ENCODE measurements around the gene CEP104. TPM values are rescaled to one million over a fixed set of nuclear protein-coding genes. Genes with fewer than 3 reads are reported as not detected.
A peak's percentile ranks its signal among the peaks of the same experiment; 100 is the strongest.

Gene CEP104
- total RNA-seq, 4 donors from 2014 or later = 42.9 to 64.5 (median 54.7) TPM

DNA sequence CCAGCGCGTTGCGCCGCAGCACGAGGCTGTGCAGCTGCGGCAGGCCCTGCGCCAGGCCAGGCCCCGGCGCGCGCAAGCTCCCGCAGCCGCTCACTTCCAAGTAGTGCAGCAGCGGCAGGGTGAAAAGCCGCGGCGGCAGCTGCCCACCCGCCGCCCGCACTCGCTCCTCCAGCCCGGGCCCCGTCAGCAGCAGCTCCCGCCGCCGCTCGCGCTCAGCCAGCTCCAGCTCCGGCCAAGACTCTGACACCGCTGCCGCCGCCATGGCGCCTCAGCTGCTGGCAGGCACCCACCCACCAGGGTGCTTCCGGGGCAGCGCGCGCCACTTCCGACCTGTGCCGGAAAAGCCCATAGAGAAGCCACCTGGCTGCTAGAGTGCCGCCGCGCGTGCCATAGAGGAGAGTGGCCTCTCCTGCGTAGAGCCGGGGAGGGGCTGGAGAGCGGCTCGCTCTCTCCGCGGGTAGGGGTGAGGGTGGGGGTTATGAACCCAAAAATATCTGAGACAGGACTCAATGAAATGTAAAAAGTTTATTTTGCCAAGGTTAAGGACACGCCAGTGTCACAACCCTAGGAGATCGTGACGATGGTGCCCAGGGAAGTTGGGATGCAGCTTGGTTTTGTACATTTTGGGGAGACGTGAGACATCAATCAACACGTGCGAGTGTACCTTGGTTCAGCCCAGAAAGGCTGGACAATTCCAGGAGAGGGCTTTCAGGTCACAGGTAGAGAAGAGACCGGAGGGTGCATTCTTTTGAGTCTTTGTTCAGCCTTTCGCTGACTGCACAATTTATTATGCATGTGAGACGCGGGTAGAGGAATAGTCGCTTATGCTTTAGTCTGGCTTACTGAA is 60.6 kb downstream of the CEP104 start, which contains the start of gene LRRC47:
LRRC47 (minus strand) TSS at position 284 of the 847 bp plus-strand sequence; CDS start at position 262, 22 bp downstream.
- H3K36me3 ChIP-seq = no peaks in the 10 kb centered on the region
- no peaks in the 10 kb centered on the region for H3K9me3 ChIP-seq
- H3K4me1 ChIP-seq = peaks cover 3 to 31% (median 16%) of the 10 kb centered on the region in 4 donors
- TF ChIP-seq, protein P1, sequence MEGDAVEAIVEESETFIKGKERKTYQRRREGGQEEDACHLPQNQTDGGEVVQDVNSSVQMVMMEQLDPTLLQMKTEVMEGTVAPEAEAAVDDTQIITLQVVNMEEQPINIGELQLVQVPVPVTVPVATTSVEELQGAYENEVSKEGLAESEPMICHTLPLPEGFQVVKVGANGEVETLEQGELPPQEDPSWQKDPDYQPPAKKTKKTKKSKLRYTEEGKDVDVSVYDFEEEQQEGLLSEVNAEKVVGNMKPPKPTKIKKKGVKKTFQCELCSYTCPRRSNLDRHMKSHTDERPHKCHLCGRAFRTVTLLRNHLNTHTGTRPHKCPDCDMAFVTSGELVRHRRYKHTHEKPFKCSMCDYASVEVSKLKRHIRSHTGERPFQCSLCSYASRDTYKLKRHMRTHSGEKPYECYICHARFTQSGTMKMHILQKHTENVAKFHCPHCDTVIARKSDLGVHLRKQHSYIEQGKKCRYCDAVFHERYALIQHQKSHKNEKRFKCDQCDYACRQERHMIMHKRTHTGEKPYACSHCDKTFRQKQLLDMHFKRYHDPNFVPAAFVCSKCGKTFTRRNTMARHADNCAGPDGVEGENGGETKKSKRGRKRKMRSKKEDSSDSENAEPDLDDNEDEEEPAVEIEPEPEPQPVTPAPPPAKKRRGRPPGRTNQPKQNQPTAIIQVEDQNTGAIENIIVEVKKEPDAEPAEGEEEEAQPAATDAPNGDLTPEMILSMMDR (IDR thresholded peaks at IDR 0.05) = peak in 2 of 6 experiments; percentile 17 to 27
- peak; percentile 55 to 58 for TF ChIP-seq POLR2A (IDR thresholded peaks at IDR 0.05)
- H3K27me3 ChIP-seq = no peaks in the 10 kb centered on the region
- peak within 1 kb of the TSS; percentile 32 to 71 (median 46) for H3K27ac ChIP-seq
- peak within 1 kb of the TSS; percentile 69 to 98 (median 98) for H3K4me3 ChIP-seq
- DNase-seq = peak; percentile 92 to 97 (median 95)

DNA sequence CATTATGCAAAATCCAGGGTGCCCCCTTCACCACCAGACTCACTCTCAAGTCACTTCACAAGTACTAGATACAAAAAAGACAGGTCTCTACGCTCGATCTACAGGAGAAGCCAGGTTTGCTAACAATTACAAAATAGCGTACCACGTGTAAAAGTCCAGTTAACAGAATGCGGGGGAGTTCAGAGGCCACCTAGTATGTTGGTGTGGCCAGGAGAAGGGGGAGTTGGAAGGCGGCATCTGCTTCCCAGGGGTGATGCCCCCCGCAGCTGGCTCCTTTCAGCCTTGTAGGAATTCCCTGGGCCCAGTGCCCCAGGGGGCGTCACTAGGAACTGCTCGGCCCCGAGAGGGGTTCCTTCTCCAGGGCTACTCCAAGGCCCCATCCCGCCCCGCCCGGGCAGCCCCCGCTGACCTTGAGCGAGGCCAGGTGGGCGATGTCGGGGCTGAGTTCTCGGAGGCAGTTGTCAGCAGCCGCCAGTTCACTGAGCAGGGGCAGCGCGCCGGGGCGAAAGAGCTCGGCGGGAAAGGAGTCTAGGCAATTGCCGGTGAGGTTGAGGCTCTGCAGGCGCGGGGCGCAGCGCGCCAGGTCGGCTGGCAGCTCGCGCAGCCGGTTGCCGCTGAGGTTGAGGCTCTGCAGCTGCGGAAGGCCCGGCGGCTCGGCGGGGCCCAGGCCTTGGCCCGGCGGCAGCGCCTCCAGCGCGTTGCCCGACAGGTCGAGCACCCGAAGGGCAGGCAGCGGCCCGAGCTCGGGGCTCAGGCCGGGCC is 61.4 kb downstream of the CEP104 start:
- no peak for DNase-seq
- H3K27ac ChIP-seq = peak overlapping the region; percentile 18 to 71 (median 43)
- peak overlapping the region; percentile 69 to 98 (median 98) for H3K4me3 ChIP-seq
- peaks cover 0 to 7% (median 0%) of the 10 kb centered on the region in 3 donors for H3K36me3 ChIP-seq
- no peaks in the 10 kb centered on the region for H3K9me3 ChIP-seq
- H3K27me3 ChIP-seq = no peaks in the 10 kb centered on the region
- peaks cover 3 to 31% (median 16%) of the 10 kb centered on the region in 4 donors for H3K4me1 ChIP-seq
- TF ChIP-seq POLR2A (IDR thresholded peaks at IDR 0.05) = no peak
- TF ChIP-seq, protein P1 (IDR thresholded peaks at IDR 0.05) = no peak

DNA sequence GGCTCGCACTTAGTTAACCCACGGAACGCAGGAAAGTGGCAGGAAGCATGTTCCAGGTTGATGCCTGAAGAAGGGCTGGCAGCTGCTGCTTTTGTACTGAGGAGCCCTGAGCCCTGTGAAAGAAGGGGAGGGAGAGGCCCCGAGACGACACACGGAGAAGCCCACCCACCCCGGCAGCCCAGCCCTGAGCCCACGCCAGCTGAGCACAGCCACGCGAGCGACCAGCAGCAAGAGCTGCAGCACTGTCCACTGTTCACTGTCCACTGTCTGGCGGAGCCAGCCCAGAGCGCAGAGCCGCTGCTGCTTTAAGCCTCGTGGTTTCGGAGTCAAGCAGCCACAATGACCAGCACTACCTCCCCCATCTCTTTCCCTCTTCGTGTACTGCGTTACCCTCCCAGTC is 66.1 kb downstream of the CEP104 start:
- Histone ChIP-seq H3K4me1 (peaks cover 3 to 38% (median 16%) of the 10 kb centered on the region in 4 donors), H3K9me3 (no peaks in the 10 kb centered on the region), H3K36me3 (peaks cover 0 to 28% (median 0%) of the 10 kb centered on the region in 3 donors), H3K4me3 (no peak overlapping the region), H3K27me3 (no peaks in the 10 kb centered on the region), H3K27ac (no peak overlapping the region)
- no peak for DNase-seq
- TF ChIP-seq, protein P1 (IDR thresholded peaks at IDR 0.05) = no peak
- no peak for TF ChIP-seq POLR2A (IDR thresholded peaks at IDR 0.05)

DNA sequence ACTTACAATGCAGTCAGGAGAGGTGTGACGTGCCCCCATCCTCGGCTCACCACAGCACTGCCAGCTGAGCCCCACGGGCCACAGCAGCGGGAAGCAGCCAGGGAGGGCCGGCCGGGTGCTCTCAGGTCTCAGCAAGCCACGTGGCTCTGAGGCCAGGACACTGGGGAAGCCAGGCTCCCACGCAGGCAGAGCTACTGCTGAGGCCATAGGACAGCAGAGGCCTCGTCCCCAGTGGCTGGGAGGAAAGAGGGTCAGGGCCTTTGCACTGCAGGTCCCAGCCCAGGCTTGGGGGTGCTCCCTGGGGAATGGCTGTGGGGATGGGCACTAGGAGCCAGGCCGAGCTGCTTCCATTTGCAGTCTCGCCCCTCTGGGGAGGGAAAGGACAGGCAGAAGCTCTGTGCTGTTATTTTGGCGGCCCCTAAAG is 66.5 kb downstream of the CEP104 start:
- H3K4me1 ChIP-seq = peaks cover 3 to 36% (median 13%) of the 10 kb centered on the region in 4 donors
- TF ChIP-seq POLR2A (IDR thresholded peaks at IDR 0.05) = no peak
- TF ChIP-seq, protein P1 (IDR thresholded peaks at IDR 0.05) = no peak
- H3K4me3 ChIP-seq = no peak overlapping the region
- H3K27me3 ChIP-seq = no peaks in the 10 kb centered on the region
- H3K27ac ChIP-seq = no peak overlapping the region
- H3K36me3 ChIP-seq = peaks cover 0 to 33% (median 0%) of the 10 kb centered on the region in 3 donors
- no peak for DNase-seq
- no peaks in the 10 kb centered on the region for H3K9me3 ChIP-seq

DNA sequence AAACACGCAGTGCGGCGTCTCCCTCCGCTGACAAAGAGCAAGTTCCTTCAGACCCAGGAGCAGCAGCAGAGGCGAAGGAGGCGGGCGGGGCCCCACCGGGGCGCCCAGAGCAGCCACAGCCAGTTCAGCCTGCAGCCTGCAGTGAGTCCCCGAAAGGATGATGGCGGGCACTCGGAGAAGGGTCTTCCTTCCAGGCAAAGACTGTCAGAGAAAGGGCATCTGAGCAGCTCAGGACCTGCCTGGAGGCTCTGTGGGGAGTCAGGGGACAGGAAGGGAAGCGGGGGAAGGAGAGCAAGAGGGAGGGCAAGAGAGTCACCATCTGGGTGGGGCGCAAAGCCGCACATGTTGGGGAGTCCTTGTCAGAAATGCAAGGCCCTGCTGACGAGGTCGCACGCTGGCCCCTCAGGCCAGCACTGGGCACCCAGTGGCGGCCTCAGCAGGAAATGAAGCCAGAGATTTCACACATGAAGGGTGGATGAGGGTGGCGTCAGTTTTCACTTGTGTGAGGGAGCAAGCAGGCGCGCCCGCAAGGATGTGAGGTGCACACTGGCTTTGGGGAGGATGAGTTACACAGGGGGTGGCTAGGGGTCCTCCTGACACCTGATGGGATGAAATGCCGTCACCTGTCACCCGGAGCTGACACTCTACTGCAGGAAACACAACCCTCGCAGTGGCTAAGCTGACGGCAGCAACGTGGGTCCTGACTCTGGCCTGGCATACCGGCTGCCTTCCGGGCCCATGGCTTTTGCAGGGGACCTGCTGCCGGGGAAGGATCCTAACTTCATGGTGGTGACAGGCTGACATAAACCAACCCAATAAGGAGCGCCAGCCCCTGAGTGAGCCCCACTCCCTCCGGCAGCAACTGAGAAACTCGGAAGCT is 67.3 kb downstream of the CEP104 start:
- H3K27me3 ChIP-seq = no peaks in the 10 kb centered on the region
- TF ChIP-seq POLR2A (IDR thresholded peaks at IDR 0.05) = no peak
- TF ChIP-seq, protein P1 (IDR thresholded peaks at IDR 0.05) = no peak
- no peak overlapping the region for H3K27ac ChIP-seq
- H3K36me3 ChIP-seq = peaks cover 0 to 41% (median 0%) of the 10 kb centered on the region in 3 donors
- H3K4me3 ChIP-seq = no peak overlapping the region
- DNase-seq = no peak
- no peaks in the 10 kb centered on the region for H3K9me3 ChIP-seq
- H3K4me1 ChIP-seq = peaks cover 0 to 28% (median 8%) of the 10 kb centered on the region in 4 donors
